ENCODE measurements around the gene ADAMTS6. TPM values are rescaled to one million over a fixed set of nuclear protein-coding genes. Genes with fewer than 3 reads are reported as not detected.
"Not testable (repeated sequence)": the region's sequence is repeated elsewhere in the genome, so short reads cannot be mapped to it uniquely, and the experiment has no call there.

ADAMTS6 gene
- total RNA-seq, 1 donor from 2014 or later, result 2.7 TPM

- DNase-seq (ENCODE audit: low read depth), result peak; percentile 17
Observed at GRCh38 chr5:65364907-65365306, 116.8 kb downstream of the ADAMTS6 start.

- no peak for DNase-seq (ENCODE audit: low read depth)
Observed at GRCh38 chr5:65363499-65363898, 118.2 kb downstream of the ADAMTS6 start.

- DNase-seq (ENCODE audit: low read depth), result no peak
Observed at GRCh38 chr5:65359981-65360380, 121.7 kb downstream of the ADAMTS6 start.

GRCh38 chr5:65359569-65359968 is 122.2 kb downstream of the ADAMTS6 start:
- DNase-seq (ENCODE audit: low read depth), result no peak

GRCh38 chr5:65356274-65356673 is 125.4 kb downstream of the ADAMTS6 start:
- no peak for DNase-seq (ENCODE audit: low read depth)

- no peak for DNase-seq (ENCODE audit: low read depth)
Observed at GRCh38 chr5:65355301-65355700, 126.4 kb downstream of the ADAMTS6 start.

GRCh38 chr5:65341835-65342234 is 139.9 kb downstream of the ADAMTS6 start:
- DNase-seq (ENCODE audit: low read depth), result no peak

GRCh38 chr5:65338606-65339151 is 143.0 kb downstream of the ADAMTS6 start:
- no peak for DNase-seq (ENCODE audit: low read depth)

GRCh38 chr5:65334077-65334476 is 147.6 kb downstream of the ADAMTS6 start:
- peak; percentile 43 for DNase-seq (ENCODE audit: low read depth)

GRCh38 chr5:65332591-65332990 is 149.1 kb downstream of the ADAMTS6 start:
- DNase-seq (ENCODE audit: low read depth), result no peak

- DNase-seq (ENCODE audit: low read depth), result peak; percentile 52
Observed at GRCh38 chr5:65329266-65329665, 152.5 kb downstream of the ADAMTS6 start.

GRCh38 chr5:65327582-65327981 is 154.1 kb downstream of the ADAMTS6 start:
- peak; percentile 8 for DNase-seq (ENCODE audit: low read depth)

- DNase-seq (ENCODE audit: low read depth), result no peak
Observed at GRCh38 chr5:65326922-65327321, 154.8 kb downstream of the ADAMTS6 start.

GRCh38 chr5:65324226-65324625 is 157.5 kb downstream of the ADAMTS6 start:
- DNase-seq (ENCODE audit: low read depth), result no peak

- DNase-seq (ENCODE audit: low read depth), result not testable (repeated sequence)
Observed at GRCh38 chr5:65320704-65321103, 161.0 kb downstream of the ADAMTS6 start.

- no peak for DNase-seq (ENCODE audit: low read depth)
Observed at GRCh38 chr5:65320250-65320649, 161.5 kb downstream of the ADAMTS6 start.

GRCh38 chr5:65307931-65308330 is 173.8 kb downstream of the ADAMTS6 start:
- no peak for DNase-seq (ENCODE audit: low read depth)

GRCh38 chr5:65307088-65307487 is 174.6 kb downstream of the ADAMTS6 start:
- DNase-seq (ENCODE audit: low read depth), result no peak

GRCh38 chr5:65305913-65306312 is 175.8 kb downstream of the ADAMTS6 start:
- no peak for DNase-seq (ENCODE audit: low read depth)

GRCh38 chr5:65299861-65300260 is 181.9 kb downstream of the ADAMTS6 start:
- no peak for DNase-seq (ENCODE audit: low read depth)

- DNase-seq (ENCODE audit: low read depth), result no peak
Observed at GRCh38 chr5:65296067-65296466, 185.7 kb downstream of the ADAMTS6 start.

GRCh38 chr5:65292196-65292595 is 189.5 kb downstream of the ADAMTS6 start:
- no peak for DNase-seq (ENCODE audit: low read depth)

GRCh38 chr5:65290677-65291076 is 191.0 kb downstream of the ADAMTS6 start:
- peak; percentile 38 for DNase-seq (ENCODE audit: low read depth)

- no peak for DNase-seq (ENCODE audit: low read depth)
Observed at GRCh38 chr5:65288657-65289056, 193.1 kb downstream of the ADAMTS6 start.

All from renal cortical epithelial cell (primary cell).